Measurements from ENCODE around the gene TNFRSF1A. TPM values are rescaled to one million over a fixed set of nuclear protein-coding genes. Genes with fewer than 3 reads are reported as not detected.

The TNFRSF1A gene
- total RNA-seq, 1 experiment from 2014 or later = 59.9 TPM

GRCh38 chr12:6319446-6319845, 22.4 kb downstream of the TNFRSF1A start:
- Mint-ChIP-seq H3K27ac (no peak overlapping the region), H3K27me3 (ENCODE audit: low read depth) (no peaks in the 10 kb centered on the region; the same call in 1 of the 2 replicates), H3K4me1 (peaks cover 54 to 55% of the 10 kb centered on the region in 2 experiments), H3K36me3 (ENCODE audit: insufficient read depth in 1 of 3, low read depth in 3 of 3) (peaks cover 28 to 52% (median 48%) of the 10 kb centered on the region in 3 experiments), H3K9me3 (no peaks in the 10 kb centered on the region), H3K4me3 (no peak overlapping the region)
- H3K79me1 ChIP-seq (ENCODE audit: insufficient read depth, low read depth, low read length, poor library complexity, severe bottlenecking) = no peaks in the 10 kb centered on the region
- no peak overlapping the region for H3K18ac ChIP-seq (ENCODE audit: insufficient read length, low read depth, low read length)
- no CpG with 5 or more reads among the region's 4 CpGs for WGBS (ENCODE audit: extremely low coverage, insufficient read length, low lambda C conversion rate)
- H3K23me2 ChIP-seq (ENCODE audit: insufficient read length, low read depth, low read length, poor library complexity, severe bottlenecking) = no peaks in the 10 kb centered on the region
- TF ChIP-seq CTCF (conservative IDR thresholded peaks at IDR 0.05) = no peak
- no peak overlapping the region for H4K5ac ChIP-seq (ENCODE audit: insufficient read length, low read depth, low read length)
- no peak overlapping the region for H3K23ac ChIP-seq (ENCODE audit: insufficient read length, low read depth, low read length)
- no peak overlapping the region for H2BK15ac ChIP-seq (ENCODE audit: low read depth, low read length)
- DNase-seq = no peak
- H2BK12ac ChIP-seq (ENCODE audit: insufficient read length, low read depth, low read length) = no peak overlapping the region
- H3K56ac ChIP-seq (ENCODE audit: insufficient read length, low read depth, low read length) = no peak overlapping the region
- H2AFZ ChIP-seq (ENCODE audit: low read length) = no peak overlapping the region
- H3K4ac ChIP-seq (ENCODE audit: low read depth, low read length) = no peak overlapping the region
- H3T11ph ChIP-seq (ENCODE audit: low read length) = no peak overlapping the region
- no peaks in the 10 kb centered on the region for H3K79me2 ChIP-seq (ENCODE audit: insufficient read depth, low read length)
- no peak overlapping the region for H3K9ac ChIP-seq (ENCODE audit: extremely low read depth, insufficient read length, low read length)
- H4K8ac ChIP-seq (replicated peaks; ENCODE audit: insufficient read length, low read depth, low read length) = no peak overlapping the region
- H3K4me2 ChIP-seq (ENCODE audit: insufficient read depth, insufficient read length, low read length) = no peak overlapping the region
- H3K27me3 ChIP-seq (ENCODE audit: insufficient read depth, low read length) = no peaks in the 10 kb centered on the region
- no peak overlapping the region for H2BK20ac ChIP-seq (ENCODE audit: low read depth, low read length, poor library complexity, severe bottlenecking)
- H2BK5ac ChIP-seq (ENCODE audit: insufficient read length, low read length) = no peak overlapping the region
- H2AK5ac ChIP-seq (ENCODE audit: insufficient read length, low read length) = no peak overlapping the region
- no peak overlapping the region for H3K27ac ChIP-seq (ENCODE audit: insufficient read length, low read depth, low read length)
- H3K9me3 ChIP-seq (ENCODE audit: control insufficient read depth, low read depth, low read length) = no peaks in the 10 kb centered on the region
- no peak overlapping the region for H4K91ac ChIP-seq (ENCODE audit: insufficient read length, low read depth, low read length)
- H3K14ac ChIP-seq (ENCODE audit: insufficient read depth, low read length) = no peak overlapping the region
- H3K4me1 ChIP-seq (ENCODE audit: insufficient read depth, low read length) = peaks cover 7% of the 10 kb centered on the region; the same call in 1 of the 2 replicates
- H4K20me1 ChIP-seq (ENCODE audit: control insufficient read depth, insufficient read depth, insufficient read length) = no peaks in the 10 kb centered on the region
- no peak overlapping the region for H2BK120ac ChIP-seq (ENCODE audit: low read depth, low read length, poor library complexity, severe bottlenecking)

Measured in H9 (cell line).